WTC11 (cell line): ENCODE data around the gene IGF2BP3. TPM values are rescaled to one million over a fixed set of nuclear protein-coding genes. Genes with fewer than 3 reads are reported as not detected.

Source experiments
- ATAC-seq: fragments of 200-7000 bp; cut with Tn5 transposase; 2 replicates; pipeline ENCODE4 v1.10.0; 2021; ENCODE audit warnings: mild to moderate bottlenecking, moderate library complexity
- CTCF ChIA-PET: fragments of 300-600 bp; sonication (Branson Sonifier 250); formaldehyde crosslinking; loops from one replicate; lab custom pipeline; 2021; ENCODE audit warnings: antibody characterized with exemption; lab: Charles Lee
- POLR2A ChIA-PET: fragments of 350-600 bp; sonication (Branson Sonifier 250); formaldehyde crosslinking; loops from one replicate; lab custom pipeline; 2021; ENCODE audit warnings: antibody characterized with exemption; lab: Charles Lee
- DNase-seq: peaks from one replicate; pipeline ENCODE4 v3.0.0; 2021; ENCODE audit warnings: low spot score
- H3K27ac Mint-ChIP-seq: 2 replicates; pipeline ENCODE4 v1.8.0; 2021; ENCODE audit warnings: mixed read lengths
- H3K27me3 Mint-ChIP-seq: 2 replicates; pipeline ENCODE4 v1.8.0; 2021; ENCODE audit warnings: low read depth, mild to moderate bottlenecking, moderate library complexity, mixed read lengths
- H3K36me3 Mint-ChIP-seq: 2 replicates; pipeline ENCODE4 v1.8.0; 2021; ENCODE audit warnings: mixed read lengths
- H3K4me1 Mint-ChIP-seq: 2 replicates; pipeline ENCODE4 v1.8.0; 2022; ENCODE audit warnings: mixed read lengths
- H3K4me3 Mint-ChIP-seq: 2 replicates; pipeline ENCODE4 v1.8.0; 2021; ENCODE audit warnings: mild to moderate bottlenecking, moderate library complexity, mixed read lengths
- H3K9me3 Mint-ChIP-seq: 2 replicates; pipeline ENCODE4 v1.8.0; 2021; ENCODE audit warnings: mixed read lengths
- AR ChIP-seq: fragments of 250-450 bp; sonication (Bioruptor Pico); IDR thresholded peaks from 2 replicates; pipeline ENCODE4 v1.9.0; 2021; ENCODE audit warnings: mild to moderate bottlenecking
- ARID4B ChIP-seq: sonication (generic); formaldehyde crosslinking; IDR thresholded peaks from 2 replicates; pipeline ENCODE4 v1.8.0; 2023; ENCODE audit warnings: missing genetic modification reagents, mild to moderate bottlenecking, borderline replicate concordance
- CREB1 ChIP-seq: sonication (generic); formaldehyde crosslinking; IDR thresholded peaks from 2 replicates; pipeline ENCODE4 v1.8.0; 2023; ENCODE audit warnings: mild to moderate bottlenecking, missing genetic modification reagents
- FOXJ3 ChIP-seq: sonication (generic); formaldehyde crosslinking; IDR thresholded peaks from 2 replicates; pipeline ENCODE4 v1.9.0; 2021; ENCODE audit warnings: missing genetic modification reagents, mild to moderate bottlenecking, borderline replicate concordance
- FOXK1 ChIP-seq: sonication (generic); formaldehyde crosslinking; IDR thresholded peaks from 2 replicates; pipeline ENCODE4 v1.8.0; 2022; ENCODE audit warnings: mild to moderate bottlenecking, moderate library complexity, missing genetic modification reagents
- GABPB1 ChIP-seq: sonication (generic); formaldehyde crosslinking; IDR thresholded peaks from 2 replicates; pipeline ENCODE4 v1.8.1; 2023; ENCODE audit warnings: mild to moderate bottlenecking, missing genetic modification reagents
- JAZF1 ChIP-seq: fragments of 250-450 bp; sonication (Bioruptor Pico); IDR thresholded peaks from 2 replicates; pipeline ENCODE4 v1.9.0; 2021; ENCODE audit warnings: moderate library complexity, mild to moderate bottlenecking, inconsistent platforms
- MAX ChIP-seq: sonication (generic); formaldehyde crosslinking; IDR thresholded peaks from 2 replicates; pipeline ENCODE4 v1.8.0; 2022; ENCODE audit warnings: mild to moderate bottlenecking, missing genetic modification reagents
- NR3C1 ChIP-seq: sonication (generic); formaldehyde crosslinking; conservative IDR thresholded peaks from 2 replicates; pipeline ENCODE4 v1.8.1; 2023; ENCODE audit warnings: low read depth, mild to moderate bottlenecking, missing genetic modification reagents
- SP1 ChIP-seq: sonication (generic); formaldehyde crosslinking; conservative IDR thresholded peaks from 2 replicates; pipeline ENCODE4 v1.8.1; 2022; ENCODE audit warnings: missing genetic modification reagents
- STAT6 ChIP-seq: sonication (generic); formaldehyde crosslinking; conservative IDR thresholded peaks from 2 replicates; pipeline ENCODE4 v1.8.1; 2023; ENCODE audit warnings: mild to moderate bottlenecking, low read depth, missing genetic modification reagents, moderate library complexity
- TEAD4 ChIP-seq: sonication (generic); formaldehyde crosslinking; IDR thresholded peaks from 2 replicates; pipeline ENCODE4 v1.8.0; 2022; ENCODE audit warnings: mild to moderate bottlenecking, missing genetic modification reagents
- TP53 ChIP-seq: sonication (generic); formaldehyde crosslinking; IDR thresholded peaks from 2 replicates; pipeline ENCODE4 v1.8.1; 2023; ENCODE audit warnings: mild to moderate bottlenecking, missing genetic modification reagents
- ZNF138 ChIP-seq: sonication (generic); formaldehyde crosslinking; conservative IDR thresholded peaks from 2 replicates; pipeline ENCODE4 v1.8.1; 2022; ENCODE audit warnings: mild to moderate bottlenecking, moderate library complexity, missing genetic modification reagents
- ZNF219 ChIP-seq: sonication (generic); formaldehyde crosslinking; IDR thresholded peaks from 2 replicates; pipeline ENCODE4 v1.8.0; 2023; ENCODE audit warnings: missing genetic modification reagents, mild to moderate bottlenecking, borderline replicate concordance
- ZNF281 ChIP-seq: sonication (generic); formaldehyde crosslinking; IDR thresholded peaks from 2 replicates; pipeline ENCODE4 v1.8.0; 2023; ENCODE audit warnings: mild to moderate bottlenecking, missing genetic modification reagents
- ZNF671 ChIP-seq: fragments of 250-450 bp; sonication (Bioruptor Pico); IDR thresholded peaks from 2 replicates; pipeline ENCODE4 v1.8.0; 2021; ENCODE audit warnings: mild to moderate bottlenecking
- total RNA-seq: library from RNA; stranded (reverse); gene quantifications from 3 replicates; pipeline ENCODE4 v1.2.3, GENCODE V29; 2021
- TF ChIP-seq, protein P1 (sequence below): fragments of 250-450 bp; sonication (Bioruptor Pico); conservative IDR thresholded peaks from 2 replicates; pipeline ENCODE4 v1.9.0; 2021; ENCODE audit warnings: mild to moderate bottlenecking
- TF ChIP-seq, protein P2 (sequence below): sonication (generic); formaldehyde crosslinking; IDR thresholded peaks from 2 replicates; pipeline ENCODE4 v1.8.1; 2022; ENCODE audit warnings: missing genetic modification reagents, borderline replicate concordance

The IGF2BP3 gene
- total RNA-seq, 1 experiment from 2014 or later = 129 TPM

DNA sequence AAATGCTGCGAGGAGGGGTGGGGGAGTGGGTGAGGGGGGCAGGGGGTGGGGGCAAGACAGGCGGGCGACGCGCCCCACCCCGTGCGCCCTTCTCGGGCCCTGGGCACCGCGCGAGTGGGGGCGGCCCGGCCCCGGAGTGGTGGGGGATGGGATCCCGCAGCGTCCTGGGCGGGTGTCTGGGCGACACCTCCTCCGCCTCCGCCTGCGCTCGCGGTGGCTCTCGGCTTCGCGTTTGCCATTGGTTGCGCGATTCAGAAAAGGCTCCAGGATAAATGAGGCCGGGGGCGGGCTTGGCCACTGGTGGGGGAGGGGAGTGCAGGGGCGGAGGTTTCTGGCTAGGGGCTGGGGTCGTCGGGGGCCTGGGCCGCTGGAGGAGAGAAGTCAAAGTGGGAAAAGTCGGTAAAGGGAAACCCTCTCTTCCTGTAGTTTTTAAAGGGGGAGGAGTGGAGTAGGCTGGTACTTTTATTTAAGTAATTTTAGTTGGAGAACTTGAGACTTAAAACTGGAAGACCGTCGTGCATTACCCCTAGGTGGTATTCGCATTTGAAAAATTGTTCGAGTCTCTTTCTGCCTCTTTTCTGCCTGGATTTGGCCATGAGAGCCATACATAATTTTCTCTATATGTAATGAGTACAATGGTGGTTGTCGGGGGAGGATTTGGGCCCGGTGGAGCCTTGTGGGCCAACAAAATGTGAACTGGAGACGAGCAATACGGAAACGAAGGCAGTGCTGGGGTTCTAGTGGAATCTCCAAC lies 992 bp upstream of the IGF2BP3 start:
- H3K36me3 Mint-ChIP-seq = peaks cover 11% of the 10 kb centered on the region
- POLR2A ChIA-PET = no interaction called here
- CTCF ChIA-PET = no interaction called here
- peak overlapping the region; percentile 98 for H3K4me3 Mint-ChIP-seq
- ATAC-seq (peak; percentile 40), DNase-seq (peak; percentile 92)
- peaks cover 17% of the 10 kb centered on the region for H3K4me1 Mint-ChIP-seq
- peak overlapping the region; percentile 100 for H3K27ac Mint-ChIP-seq
- no peaks in the 10 kb centered on the region for H3K27me3 Mint-ChIP-seq
- H3K9me3 Mint-ChIP-seq = no peaks in the 10 kb centered on the region
- TF ChIP-seq ZNF671 (CRISPR knock-in tag) (no peak), ZNF138 (CRISPR knock-in tag) (no peak), FOXJ3 (CRISPR knock-in tag) (no peak), FOXK1 (CRISPR knock-in tag) (0 out of 2 replicates have a peak, but pooled peaks have one; percentile 27), ZNF219 (CRISPR knock-in tag) (no peak), STAT6 (CRISPR knock-in tag) (no peak), NR3C1 (CRISPR knock-in tag) (no peak), CREB1 (CRISPR knock-in tag) (no peak), AR (CRISPR knock-in tag) (no peak), GABPB1 (CRISPR knock-in tag) (0 out of 2 replicates have a peak, but pooled peaks have one; percentile 36), TEAD4 (CRISPR knock-in tag) (no peak), ZNF281 (CRISPR knock-in tag) (peak; percentile 71; the same call in 1 of the 2 replicates), MAX (CRISPR knock-in tag) (no peak; the same call in 1 of the 2 replicates), SP1 (peak; percentile 71), ARID4B (CRISPR knock-in tag) (no peak), JAZF1 (no peak), TP53 (no peak)
- TF ChIP-seq, protein P1, sequence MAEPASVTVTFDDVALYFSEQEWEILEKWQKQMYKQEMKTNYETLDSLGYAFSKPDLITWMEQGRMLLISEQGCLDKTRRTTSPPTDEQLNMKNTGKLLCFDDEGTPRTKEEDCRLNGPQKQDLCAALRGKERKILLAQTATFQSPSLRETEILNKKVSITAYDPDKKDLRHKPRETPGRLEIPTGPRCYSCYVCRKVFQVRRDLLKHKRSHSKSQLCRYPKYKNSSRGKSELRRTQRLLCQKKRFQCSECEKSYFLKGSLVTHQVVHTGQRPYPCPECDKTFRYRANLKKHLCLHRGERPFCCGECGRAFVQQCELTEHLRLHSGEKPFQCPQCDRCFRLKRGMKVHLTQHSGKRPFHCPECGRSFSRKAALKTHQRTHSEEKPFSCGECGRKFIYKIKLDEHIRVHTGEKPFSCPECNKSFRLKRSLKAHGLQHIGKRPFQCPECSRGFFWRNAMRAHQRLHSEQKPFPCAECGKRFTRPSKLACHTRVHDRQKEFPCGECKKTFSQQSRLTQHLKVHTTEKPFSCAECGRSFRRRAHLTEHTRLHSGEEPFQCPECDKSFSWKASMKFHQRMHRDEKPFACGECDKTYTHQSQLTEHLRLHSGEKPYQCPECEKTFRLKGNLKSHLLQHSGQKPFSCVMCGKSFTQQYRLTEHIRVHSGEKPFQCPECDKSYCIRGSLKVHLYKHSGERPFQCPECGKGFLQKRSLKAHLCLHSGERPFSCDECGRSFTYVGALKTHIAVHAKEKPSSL (CRISPR knock-in tag) = no peak
- TF ChIP-seq, protein P2, sequence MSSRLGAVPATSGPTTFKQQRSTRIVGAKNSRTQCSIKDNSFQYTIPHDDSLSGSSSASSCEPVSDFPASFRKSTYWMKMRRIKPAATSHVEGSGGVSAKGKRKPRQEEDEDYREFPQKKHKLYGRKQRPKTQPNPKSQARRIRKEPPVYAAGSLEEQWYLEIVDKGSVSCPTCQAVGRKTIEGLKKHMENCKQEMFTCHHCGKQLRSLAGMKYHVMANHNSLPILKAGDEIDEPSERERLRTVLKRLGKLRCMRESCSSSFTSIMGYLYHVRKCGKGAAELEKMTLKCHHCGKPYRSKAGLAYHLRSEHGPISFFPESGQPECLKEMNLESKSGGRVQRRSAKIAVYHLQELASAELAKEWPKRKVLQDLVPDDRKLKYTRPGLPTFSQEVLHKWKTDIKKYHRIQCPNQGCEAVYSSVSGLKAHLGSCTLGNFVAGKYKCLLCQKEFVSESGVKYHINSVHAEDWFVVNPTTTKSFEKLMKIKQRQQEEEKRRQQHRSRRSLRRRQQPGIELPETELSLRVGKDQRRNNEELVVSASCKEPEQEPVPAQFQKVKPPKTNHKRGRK (CRISPR knock-in tag) = no peak
